SU-DHL-6 (cell line): ENCODE results near the gene IQCH.
A peak's percentile ranks its signal among the peaks of the same experiment; 100 is the strongest.

Experiments
- H2AFZ ChIP-seq: fragments of 200-600 bp; sonication (generic); 2 replicates; pipeline ENCODE4 v1.6.1; 2014; ENCODE audit warnings: low read depth, mild to moderate bottlenecking, moderate library complexity, mixed read lengths, antibody characterized with exemption, low read length; ENCODE audit not compliant: severe bottlenecking
- H3F3A ChIP-seq: fragments of 200-600 bp; shearing (Covaris generic); 2 replicates; pipeline ENCODE4 v1.6.0; 2016; ENCODE audit warnings: antibody characterized with exemption, mild to moderate bottlenecking; ENCODE audit not compliant: insufficient read depth
- H3K27ac ChIP-seq: fragments of 200-600 bp; sonication (generic); 2 replicates; pipeline ENCODE4 v1.5.1; 2016; ENCODE audit warnings: low read depth, mild to moderate bottlenecking, low read length, moderate library complexity, mixed read lengths
- H3K27me3 ChIP-seq: fragments of 200-600 bp; sonication (generic), shearing (Covaris generic); 2 replicates; pipeline ENCODE4 v1.6.0; 2014; ENCODE audit warnings: mild to moderate bottlenecking, low read length
- H3K36me3 ChIP-seq: fragments of 200-600 bp; sonication (generic); 2 replicates; pipeline ENCODE4 v1.6.1; 2014; ENCODE audit warnings: mild to moderate bottlenecking, low read length, mixed read lengths
- H3K4me2 ChIP-seq: fragments of 300-600, 200-600 bp; shearing (Covaris generic), sonication (generic); 2 replicates; pipeline ENCODE4 v1.6.0; 2014; ENCODE audit warnings: low read length, low read depth, mild to moderate bottlenecking; ENCODE audit not compliant: poor library complexity, severe bottlenecking
- H3K4me3 ChIP-seq: fragments of 200-600 bp; sonication (generic); 2 replicates; pipeline ENCODE4 v1.5.1; 2014; ENCODE audit warnings: antibody characterized with exemption, low read length, mild to moderate bottlenecking, mixed read lengths; ENCODE audit not compliant: insufficient read depth, poor library complexity, severe bottlenecking
- H3K79me2 ChIP-seq: fragments of 200-600 bp; sonication (generic); 2 replicates; pipeline ENCODE4 v1.6.1; 2014; ENCODE audit warnings: mild to moderate bottlenecking, low read length, moderate library complexity; ENCODE audit not compliant: insufficient read depth
- H3K9ac ChIP-seq: fragments of 200-600 bp; sonication (generic); 2 replicates; pipeline ENCODE4 v1.7.0; 2014; ENCODE audit warnings: mild to moderate bottlenecking, low read length
- H3K9me2 ChIP-seq: fragments of 200-600 bp; sonication (generic); replicated peaks from 2 replicates; pipeline ENCODE4 v1.6.1; 2014; ENCODE audit warnings: low read length; ENCODE audit not compliant: insufficient read depth
- H3K9me3 ChIP-seq: fragments of 200-600 bp; sonication (generic); 2 replicates; pipeline ENCODE4 v1.6.1; 2014; ENCODE audit warnings: low read length, mixed read lengths; ENCODE audit not compliant: insufficient read depth
- H4K20me1 ChIP-seq: fragments of 200-600 bp; sonication (generic); 2 replicates; pipeline ENCODE4 v1.6.1; 2014; ENCODE audit warnings: low read depth, mild to moderate bottlenecking, antibody characterized with exemption, low read length, moderate library complexity, mixed read lengths
- EZH2phosphoT487 ChIP-seq: fragments of 200-600 bp; sonication (generic), shearing (Covaris generic); conservative IDR thresholded peaks from 2 replicates; pipeline ENCODE4 v1.6.1; 2018; ENCODE audit warnings: mild to moderate bottlenecking, antibody characterized with exemption, low read length, moderate library complexity, mixed read lengths
- TF ChIP-seq, protein P1 (sequence below): fragments of 200-600 bp; sonication (generic); IDR thresholded peaks from one replicate; pipeline ENCODE4 v1.5.1; 2017; ENCODE audit warnings: antibody characterized with exemption, mild to moderate bottlenecking, low read length, moderate library complexity; ENCODE audit not compliant: insufficient read depth, poor library complexity, severe bottlenecking

Gene IQCH

DNA sequence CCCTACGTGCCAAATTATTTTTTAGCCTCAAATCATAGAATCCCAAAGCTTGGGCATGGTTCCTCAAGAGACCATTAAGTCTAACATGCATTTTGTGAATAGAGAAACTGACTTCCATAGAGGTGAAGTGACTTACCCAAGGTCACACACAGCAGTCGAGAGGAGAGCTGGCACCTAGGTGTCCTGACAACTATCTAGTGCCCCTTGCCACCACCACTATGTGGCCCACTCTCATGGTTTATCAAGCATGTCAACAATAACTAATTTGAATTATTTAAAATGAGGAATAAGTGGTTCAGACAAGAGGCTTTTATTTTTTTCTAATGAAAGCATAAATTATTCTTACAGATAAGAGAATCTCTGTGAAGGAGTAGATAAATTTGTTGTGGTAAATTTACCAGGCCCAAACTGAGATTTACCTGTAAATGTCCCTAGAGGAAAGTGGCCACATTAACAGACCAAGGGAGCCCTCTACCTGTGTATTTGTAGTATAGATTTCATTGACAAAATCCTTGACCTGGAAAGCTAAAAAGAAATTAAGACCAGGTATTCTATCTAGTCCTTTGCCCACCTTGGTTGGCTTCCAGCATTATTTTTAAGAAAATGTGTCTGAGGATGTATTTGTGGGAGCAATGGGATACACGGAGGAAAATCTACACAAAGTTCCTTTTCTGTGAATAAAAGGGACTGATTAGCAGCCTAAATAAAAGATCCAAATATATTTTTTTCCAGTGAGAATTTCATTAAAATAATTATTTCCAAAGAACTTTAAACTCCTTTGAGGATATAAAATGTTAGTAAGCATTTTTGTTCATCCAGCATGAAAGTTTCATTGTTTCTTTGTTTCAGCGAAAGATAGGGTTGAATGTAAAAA, 49.1 kb downstream of the IQCH start:
- H3K4me2 ChIP-seq, result no peak overlapping the region
- H4K20me1 ChIP-seq, result no peaks in the 10 kb centered on the region
- no peak overlapping the region for H3K9ac ChIP-seq
- H3K9me2 ChIP-seq, result no peaks in the 10 kb centered on the region
- no peak overlapping the region for H2AFZ ChIP-seq
- no peaks in the 10 kb centered on the region for H3K27me3 ChIP-seq
- H3K36me3 ChIP-seq, result no peaks in the 10 kb centered on the region
- no peak overlapping the region for H3K4me3 ChIP-seq
- H3K79me2 ChIP-seq, result no peaks in the 10 kb centered on the region
- no peak for TF ChIP-seq EZH2phosphoT487
- TF ChIP-seq, protein P1, sequence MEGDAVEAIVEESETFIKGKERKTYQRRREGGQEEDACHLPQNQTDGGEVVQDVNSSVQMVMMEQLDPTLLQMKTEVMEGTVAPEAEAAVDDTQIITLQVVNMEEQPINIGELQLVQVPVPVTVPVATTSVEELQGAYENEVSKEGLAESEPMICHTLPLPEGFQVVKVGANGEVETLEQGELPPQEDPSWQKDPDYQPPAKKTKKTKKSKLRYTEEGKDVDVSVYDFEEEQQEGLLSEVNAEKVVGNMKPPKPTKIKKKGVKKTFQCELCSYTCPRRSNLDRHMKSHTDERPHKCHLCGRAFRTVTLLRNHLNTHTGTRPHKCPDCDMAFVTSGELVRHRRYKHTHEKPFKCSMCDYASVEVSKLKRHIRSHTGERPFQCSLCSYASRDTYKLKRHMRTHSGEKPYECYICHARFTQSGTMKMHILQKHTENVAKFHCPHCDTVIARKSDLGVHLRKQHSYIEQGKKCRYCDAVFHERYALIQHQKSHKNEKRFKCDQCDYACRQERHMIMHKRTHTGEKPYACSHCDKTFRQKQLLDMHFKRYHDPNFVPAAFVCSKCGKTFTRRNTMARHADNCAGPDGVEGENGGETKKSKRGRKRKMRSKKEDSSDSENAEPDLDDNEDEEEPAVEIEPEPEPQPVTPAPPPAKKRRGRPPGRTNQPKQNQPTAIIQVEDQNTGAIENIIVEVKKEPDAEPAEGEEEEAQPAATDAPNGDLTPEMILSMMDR, result peak; percentile 50
- no peaks in the 10 kb centered on the region for H3K9me3 ChIP-seq
- H3K27ac ChIP-seq, result no peak overlapping the region
- H3F3A ChIP-seq, result no peaks in the 10 kb centered on the region

DNA sequence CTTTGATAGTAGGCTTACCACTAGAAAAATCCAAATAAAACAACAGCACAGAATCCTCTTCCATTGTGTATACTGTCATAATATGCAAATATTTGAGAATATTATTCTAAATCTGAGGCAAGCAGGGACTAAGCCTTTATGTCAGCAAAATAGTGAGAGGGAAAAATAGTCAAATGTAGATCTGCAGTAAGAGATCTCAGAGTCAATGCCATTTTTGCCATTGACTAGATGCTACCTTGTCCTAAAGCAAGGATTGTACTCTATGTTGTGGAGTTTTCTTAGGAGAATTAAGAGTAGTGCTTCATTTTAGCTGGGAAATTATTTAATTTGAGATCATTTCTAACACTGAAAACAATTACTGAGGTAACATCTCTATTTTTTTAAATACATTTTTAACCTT, 50.2 kb downstream of the IQCH start:
- TF ChIP-seq, protein P1, result no peak
- TF ChIP-seq EZH2phosphoT487, result no peak
- no peaks in the 10 kb centered on the region for H4K20me1 ChIP-seq
- H3K79me2 ChIP-seq, result no peaks in the 10 kb centered on the region
- H3K9me2 ChIP-seq, result no peaks in the 10 kb centered on the region
- H3F3A ChIP-seq, result no peaks in the 10 kb centered on the region
- no peak overlapping the region for H3K27ac ChIP-seq
- H3K36me3 ChIP-seq, result no peaks in the 10 kb centered on the region
- H3K4me3 ChIP-seq, result no peak overlapping the region
- H2AFZ ChIP-seq, result no peak overlapping the region
- no peak overlapping the region for H3K9ac ChIP-seq
- no peaks in the 10 kb centered on the region for H3K9me3 ChIP-seq
- H3K4me2 ChIP-seq, result no peak overlapping the region
- no peaks in the 10 kb centered on the region for H3K27me3 ChIP-seq

DNA sequence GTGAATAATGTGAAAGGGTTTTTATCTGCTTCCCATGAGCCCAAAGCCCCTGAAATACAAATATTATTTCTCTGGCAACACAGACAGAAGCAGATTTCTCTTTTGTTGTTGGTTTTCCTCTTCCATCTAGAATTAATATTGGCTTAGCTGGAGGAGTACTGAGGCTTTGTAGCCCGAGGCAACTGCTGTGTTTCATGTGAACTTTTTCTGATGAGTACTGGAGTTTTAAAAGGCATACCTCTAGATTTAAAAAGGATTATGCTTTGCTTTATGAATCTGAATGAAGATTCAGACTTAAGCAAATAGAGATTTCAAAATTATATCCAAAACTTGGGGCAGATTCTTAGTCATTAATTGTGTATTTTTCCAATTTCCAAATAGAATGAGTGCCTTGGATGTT, 50.9 kb downstream of the IQCH start:
- Histone ChIP-seq H3K4me3 (no peak overlapping the region), H3K4me2 (no peak overlapping the region), H4K20me1 (no peaks in the 10 kb centered on the region), H3K79me2 (no peaks in the 10 kb centered on the region), H2AFZ (no peak overlapping the region), H3K27ac (no peak overlapping the region), H3F3A (no peaks in the 10 kb centered on the region), H3K27me3 (no peaks in the 10 kb centered on the region), H3K36me3 (no peaks in the 10 kb centered on the region), H3K9ac (no peak overlapping the region), H3K9me2 (no peaks in the 10 kb centered on the region), H3K9me3 (no peaks in the 10 kb centered on the region)
- no peak for TF ChIP-seq EZH2phosphoT487
- TF ChIP-seq, protein P1, result no peak
